Sigmoid colon (tissue), 4 donors: ENCODE results near the gene TOP1.

ENCODE experiments used
- POLR2A ChIP-seq, 2 donors: fragments of 450-650 bp; IDR thresholded peaks; one replicate each; pipeline ENCODE4 v1.6.1; 2016; ENCODE audit warnings: antibody characterized with exemption in 2 of 2, mild to moderate bottlenecking in 2 of 2, moderate library complexity in 2 of 2
- POLR2AphosphoS5 ChIP-seq, 4 donors: sonication (generic); formaldehyde crosslinking; IDR thresholded peaks; one replicate each; pipeline ENCODE4 v1.6.1; 2017; ENCODE audit warnings: antibody characterized with exemption in 4 of 4
- TF ChIP-seq, protein P1 (sequence below), 4 experiments: fragments of 450-650 bp in 3 of 4; fragments of 200-600 bp in 1 of 4; IDR thresholded peaks; one replicate each; pipeline ENCODE4 v1.5.1; 2016 to 2019; ENCODE audit warnings: antibody characterized with exemption in 4 of 4, mild to moderate bottlenecking in 3 of 4, moderate library complexity in 2 of 4

- TF ChIP-seq, protein P1, sequence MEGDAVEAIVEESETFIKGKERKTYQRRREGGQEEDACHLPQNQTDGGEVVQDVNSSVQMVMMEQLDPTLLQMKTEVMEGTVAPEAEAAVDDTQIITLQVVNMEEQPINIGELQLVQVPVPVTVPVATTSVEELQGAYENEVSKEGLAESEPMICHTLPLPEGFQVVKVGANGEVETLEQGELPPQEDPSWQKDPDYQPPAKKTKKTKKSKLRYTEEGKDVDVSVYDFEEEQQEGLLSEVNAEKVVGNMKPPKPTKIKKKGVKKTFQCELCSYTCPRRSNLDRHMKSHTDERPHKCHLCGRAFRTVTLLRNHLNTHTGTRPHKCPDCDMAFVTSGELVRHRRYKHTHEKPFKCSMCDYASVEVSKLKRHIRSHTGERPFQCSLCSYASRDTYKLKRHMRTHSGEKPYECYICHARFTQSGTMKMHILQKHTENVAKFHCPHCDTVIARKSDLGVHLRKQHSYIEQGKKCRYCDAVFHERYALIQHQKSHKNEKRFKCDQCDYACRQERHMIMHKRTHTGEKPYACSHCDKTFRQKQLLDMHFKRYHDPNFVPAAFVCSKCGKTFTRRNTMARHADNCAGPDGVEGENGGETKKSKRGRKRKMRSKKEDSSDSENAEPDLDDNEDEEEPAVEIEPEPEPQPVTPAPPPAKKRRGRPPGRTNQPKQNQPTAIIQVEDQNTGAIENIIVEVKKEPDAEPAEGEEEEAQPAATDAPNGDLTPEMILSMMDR (IDR thresholded peaks at IDR 0.05): no peak
- TF ChIP-seq POLR2A (IDR thresholded peaks at IDR 0.05) (no peak), POLR2AphosphoS5 (IDR thresholded peaks at IDR 0.05) (no peak)
These were observed 18.1 kb downstream of the TOP1 start for GRCh38 chr20:41046716-41047115.
